Keratinocyte (primary cell): Measurements from ENCODE around the gene KDM2A. TPM values are rescaled to one million over a fixed set of nuclear protein-coding genes. Genes with fewer than 3 reads are reported as not detected.

ENCODE experiments used
- DNase-seq: peaks from one replicate; pipeline ENCODE4 v3.0.0-alpha.2; 2011; ENCODE audit warnings: low read depth, missing footprints, low spot score
- FAIRE-seq: peaks from 2 replicates; lab custom pipeline; 2011; peaks lifted over from hg19 to GRCh38; lab: Jason Lieb, UNC
- H2AFZ ChIP-seq: 2 replicates; pipeline ENCODE4 v1.6.0; 2012; ENCODE audit warnings: low read length, control low read depth, inconsistent platforms; ENCODE audit not compliant: control insufficient read depth
- H3K27ac ChIP-seq: 2 replicates; pipeline ENCODE4 v1.5.1; 2011; ENCODE audit warnings: low read length; ENCODE audit not compliant: control insufficient read depth, insufficient read depth
- H3K27me3 ChIP-seq: 3 replicates; pipeline ENCODE4 v1.6.0; 2011; ENCODE audit warnings: low read length; ENCODE audit not compliant: control insufficient read depth, insufficient read depth; ENCODE audit errors: extremely low read depth
- H3K36me3 ChIP-seq, 2 experiments: 2 replicates in 1 of 2; 3 replicates in 1 of 2; pipeline ENCODE4 v1.5.1; 2011; ENCODE audit warnings: low read length in 2 of 2, mild to moderate bottlenecking in 1 of 2; ENCODE audit not compliant: control insufficient read depth in 2 of 2, insufficient read depth in 2 of 2; ENCODE audit errors: extremely low read depth in 1 of 2
- H3K4me1 ChIP-seq: 3 replicates; pipeline ENCODE4 v1.5.1; 2011; ENCODE audit warnings: low read length; ENCODE audit not compliant: control insufficient read depth, insufficient read depth; ENCODE audit errors: extremely low read depth
- H3K4me2 ChIP-seq: 3 replicates; pipeline ENCODE4 v1.6.0; 2011; ENCODE audit warnings: low read depth, low read length; ENCODE audit not compliant: control insufficient read depth, insufficient read depth; ENCODE audit errors: extremely low read depth
- H3K4me3 ChIP-seq, 3 experiments: fragments of 200-600 bp in 1 of 3; sonication (generic) in 1 of 3; 2 replicates in 2 of 3; 3 replicates in 1 of 3; pipeline ENCODE4 v1.5.1; 2011 to 2016; ENCODE audit warnings: low read length in 3 of 3, mild to moderate bottlenecking in 3 of 3, control low read depth in 2 of 3, inconsistent platforms in 1 of 3, low read depth in 1 of 3, mixed read lengths in 1 of 3, mixed run types in 1 of 3, moderate library complexity in 1 of 3; ENCODE audit not compliant: control insufficient read depth in 2 of 3, insufficient read depth in 2 of 3; ENCODE audit errors: extremely low read depth in 1 of 3
- H3K79me2 ChIP-seq: 2 replicates; pipeline ENCODE4 v1.6.0; 2012; ENCODE audit warnings: low read length; ENCODE audit not compliant: control insufficient read depth, insufficient read depth
- H3K9ac ChIP-seq: 3 replicates; pipeline ENCODE4 v1.6.0; 2011; ENCODE audit warnings: low read length; ENCODE audit not compliant: control insufficient read depth, insufficient read depth; ENCODE audit errors: extremely low read depth
- H3K9me1 ChIP-seq: 3 replicates; pipeline ENCODE4 v1.6.0; 2011; ENCODE audit warnings: low read length; ENCODE audit not compliant: control insufficient read depth, insufficient read depth; ENCODE audit errors: extremely low read depth
- H3K9me3 ChIP-seq: 2 replicates; pipeline ENCODE4 v1.5.1; 2012; ENCODE audit warnings: low read depth, low read length; ENCODE audit not compliant: control insufficient read depth
- H4K20me1 ChIP-seq: 3 replicates; pipeline ENCODE4 v1.6.0; 2011; ENCODE audit warnings: low read length; ENCODE audit not compliant: control insufficient read depth, insufficient read depth; ENCODE audit errors: extremely low read depth
- CTCF ChIP-seq, 3 experiments: IDR thresholded peaks in 1 of 3; conservative IDR thresholded peaks in 1 of 3; optimal IDR thresholded peaks in 1 of 3; 2 replicates in 2 of 3; 3 replicates in 1 of 3; pipeline versions ENCODE3 to v1.5.1; 2011; ENCODE audit warnings: low read length in 3 of 3, mild to moderate bottlenecking in 3 of 3, moderate library complexity in 2 of 3, control low read depth in 1 of 3, inconsistent platforms in 1 of 3; ENCODE audit not compliant: insufficient read depth in 2 of 3; ENCODE audit errors: extremely low read depth in 1 of 3
- EZH2 ChIP-seq: IDR thresholded peaks from one replicate; pipeline ENCODE4 v1.6.1; 2012; ENCODE audit warnings: inconsistent platforms, mild to moderate bottlenecking, low read length, moderate library complexity
- dilution Hi-C: fragments of 300-500 bp; cut with MboI; formaldehyde crosslinking; loops from one replicate; pipeline ENCODE4 v1.7.0; 2020; ENCODE audit warnings: low sequenced_read_pairs; ENCODE audit not compliant: extremely low pct_ligation_motif_present
- polyA plus RNA-seq, 5 experiments: library from polyadenylated mRNA; depleted of rRNA in 3 of 5; stranded (reverse) in 3 of 5; stranded (forward) in 1 of 5; unstranded in 1 of 5; fragments of >200 nt; gene quantifications; 1 replicate in 1 of 5; 2 replicates in 3 of 5; 3 replicates in 1 of 5; pipeline versions ENCODE4 v1.2.1 to v1.2.3, GENCODE V29; 2011 to 2012; ENCODE audit warnings: missing spikeins in 2 of 5, low read depth in 1 of 5, low replicate concordance in 1 of 5

The KDM2A gene
- polyA plus RNA-seq, 1 donor (not counting 4 experiments of a cell fraction or from before 2014, with no cell fraction given), result 29.9 TPM

GRCh38 chr11:67254798-67255197 is 135.7 kb downstream of the KDM2A start:
- dilution Hi-C loops, result no loop called here
- Histone ChIP-seq H3K36me3 (peaks cover 40 to 67% of the 10 kb centered on the region in 2 experiments), H3K9me3 (no peaks in the 10 kb centered on the region), H3K9me1 (no peaks in the 10 kb centered on the region), H3K4me1 (peaks cover 21% of the 10 kb centered on the region), H3K4me3 (no peak overlapping the region), H3K4me2 (no peak overlapping the region), H2AFZ (no peak overlapping the region), H3K27me3 (no peaks in the 10 kb centered on the region), H3K79me2 (peaks cover 2% of the 10 kb centered on the region), H3K27ac (no peak overlapping the region), H4K20me1 (no peaks in the 10 kb centered on the region), H3K9ac (no peak overlapping the region)
- DNase-seq (no peak), FAIRE-seq (no peak)
- no peak for TF ChIP-seq CTCF (optimal IDR thresholded peaks at IDR 0.05 in 1 of 3, IDR thresholded peaks at IDR 0.05 in 1 of 3, conservative IDR thresholded peaks at IDR 0.05 in 1 of 3; ENCODE audit: extremely low read depth in 1 of 3, insufficient read depth in 2 of 3, low read length in 3 of 3)
- no peak for TF ChIP-seq EZH2

GRCh38 chr11:67255353-67255752 is 136.3 kb downstream of the KDM2A start:
- H3K36me3 ChIP-seq, result peaks cover 38 to 61% of the 10 kb centered on the region in 2 experiments
- TF ChIP-seq EZH2 (no peak), CTCF (optimal IDR thresholded peaks at IDR 0.05 in 1 of 3, IDR thresholded peaks at IDR 0.05 in 1 of 3, conservative IDR thresholded peaks at IDR 0.05 in 1 of 3; ENCODE audit: extremely low read depth in 1 of 3, insufficient read depth in 2 of 3, low read length in 3 of 3) (no peak)

More at GRCh38 chr11:67255353-67255752, 136.3 kb downstream of the KDM2A start:
- Histone ChIP-seq H4K20me1 (no peaks in the 10 kb centered on the region), H3K79me2 (no peaks in the 10 kb centered on the region), H3K4me3 (no peak overlapping the region), H3K9ac (no peak overlapping the region), H3K9me3 (no peaks in the 10 kb centered on the region), H3K4me1 (peaks cover 21% of the 10 kb centered on the region), H3K9me1 (no peaks in the 10 kb centered on the region), H2AFZ (no peak overlapping the region), H3K27ac (no peak overlapping the region), H3K27me3 (no peaks in the 10 kb centered on the region), H3K4me2 (no peak overlapping the region)
- DNase-seq (no peak), FAIRE-seq (no peak)
- dilution Hi-C loops, result no loop called here
